Thyroid gland (tissue), 4 donors: ENCODE data around the gene BRMS1L. TPM values are rescaled to one million over a fixed set of nuclear protein-coding genes. Genes with fewer than 3 reads are reported as not detected.

Source experiments
- DNase-seq, 2 donors: peaks; one replicate each; pipeline ENCODE4 v3.0.0-alpha.2; 2019
- H3K27ac ChIP-seq, 3 donors: fragments of 200-600 bp; sonication (generic); 1 replicate in 2 of 3; 2 replicates in 1 of 3; pipeline ENCODE4 v1.5.1; 2016 to 2019; ENCODE audit warnings: mild to moderate bottlenecking in 1 of 3, moderate library complexity in 1 of 3
- H3K27me3 ChIP-seq: fragments of 200-600 bp; sonication (generic); one replicate; pipeline ENCODE4 v1.5.1; 2019
- H3K36me3 ChIP-seq, 2 donors: fragments of 200-600 bp; sonication (generic); one replicate each; pipeline ENCODE4 v1.5.1; 2016 to 2019
- H3K4me1 ChIP-seq, 2 donors: fragments of 200-600 bp; sonication (generic); one replicate each; pipeline ENCODE4 v1.5.1; 2017 to 2019
- H3K4me3 ChIP-seq, 3 donors: fragments of 200-600 bp; sonication (generic); replicated peaks in 1 of 3; 1 replicate in 2 of 3; 2 replicates in 1 of 3; pipeline ENCODE4 v1.5.1; 2016; ENCODE audit warnings: mild to moderate bottlenecking in 1 of 3
- H3K9me3 ChIP-seq: fragments of 200-600 bp; sonication (generic); one replicate; pipeline ENCODE4 v1.5.1; 2017
- CTCF ChIP-seq, 6 experiments: fragments of 200-600 bp in 3 of 6; fragments of 450-650 bp in 3 of 6; sonication (generic) in 3 of 6; IDR thresholded peaks; one replicate each; pipeline ENCODE4 v1.5.1; 2016 to 2019; ENCODE audit warnings: antibody characterized with exemption in 6 of 6, mild to moderate bottlenecking in 2 of 6, inconsistent platforms in 1 of 6, moderate library complexity in 1 of 6
- POLR2A ChIP-seq, 2 donors: fragments of 450-650 bp; IDR thresholded peaks; one replicate each; pipeline ENCODE4 v1.6.1; 2017; ENCODE audit warnings: antibody characterized with exemption in 2 of 2, mild to moderate bottlenecking in 2 of 2, moderate library complexity in 1 of 2
- WGBS, 2 donors: methylation state at CpG; one replicate each; pipeline ENCODE4 v1.1.5; 2017; 5-methylcytosine and 5-hydroxymethylcytosine counted together
- intact Hi-C: fragments of 100-400 bp; cut with DNase I; formaldehyde crosslinking; loops from one replicate; pipeline ENCODE4 v1.15.1; 2023
- total RNA-seq, 4 donors: library from RNA; depleted of rRNA; stranded (reverse); fragments of >200 nt; gene quantifications; one replicate each; pipeline ENCODE4 v1.2.3, GENCODE V29; 2016

BRMS1L gene
- total RNA-seq, 4 donors from 2014 or later = 6.0 to 10.6 (median 8.3) TPM

- H3K4me3 ChIP-seq = no peak overlapping the region
- DNase-seq = no peak
- no peaks in the 10 kb centered on the region for H3K9me3 ChIP-seq
- H3K4me1 ChIP-seq = peaks cover 17% of the 10 kb centered on the region in 2 donors
- no peaks in the 10 kb centered on the region for H3K36me3 ChIP-seq
- intact Hi-C loops = no loop called here
- TF ChIP-seq POLR2A (IDR thresholded peaks at IDR 0.05) = no peak
- TF ChIP-seq CTCF (IDR thresholded peaks at IDR 0.05) = no peak
- 94 to 97% methylated on average over 4 of the region's 4 CpGs for WGBS, 2 donors
- H3K27ac ChIP-seq = no peak overlapping the region
- no peaks in the 10 kb centered on the region for H3K27me3 ChIP-seq
These were observed 15.2 kb upstream of the BRMS1L start for GRCh38 chr14:35810963-35811362.

- Histone ChIP-seq H3K27ac (no peak overlapping the region), H3K36me3 (no peaks in the 10 kb centered on the region), H3K27me3 (no peaks in the 10 kb centered on the region), H3K4me1 (no peaks in the 10 kb centered on the region), H3K9me3 (no peaks in the 10 kb centered on the region), H3K4me3 (no peak overlapping the region)
- intact Hi-C loops = no loop called here
- 36 to 37% methylated on average over 3 of the region's 3 CpGs for WGBS, 2 donors
- no peak for TF ChIP-seq POLR2A (IDR thresholded peaks at IDR 0.05)
- TF ChIP-seq CTCF (IDR thresholded peaks at IDR 0.05) = peak in 5 of 6 experiments; percentile 21 to 70 (median 40)
- DNase-seq = peak; percentile 37 to 58
These were observed 11.7 kb upstream of the BRMS1L start for GRCh38 chr14:35814371-35815005.

GRCh38 chr14:35818346-35819115, 7.6 kb upstream of the BRMS1L start:
- peak; percentile 28 to 31 for DNase-seq
- H3K4me3 ChIP-seq = no peak overlapping the region
- intact Hi-C loops = no loop called here
- peak in 5 of 6 experiments; percentile 26 to 66 (median 54) for TF ChIP-seq CTCF (IDR thresholded peaks at IDR 0.05)
- no peak for TF ChIP-seq POLR2A (IDR thresholded peaks at IDR 0.05)
- WGBS, 2 donors = 75 to 80% methylated on average over 13 of the region's 13 CpGs
- H3K9me3 ChIP-seq = no peaks in the 10 kb centered on the region
- no peak overlapping the region for H3K27ac ChIP-seq
- no peaks in the 10 kb centered on the region for H3K4me1 ChIP-seq
- H3K36me3 ChIP-seq = no peaks in the 10 kb centered on the region
- H3K27me3 ChIP-seq = no peaks in the 10 kb centered on the region

GRCh38 chr14:35819591-35820540, 6.3 kb upstream of the BRMS1L start:
- no peak for DNase-seq
- WGBS, 2 donors = 89 to 91% methylated on average over 31 to 32 of the region's 32 CpGs
- TF ChIP-seq CTCF (IDR thresholded peaks at IDR 0.05) = no peak
- no peak for TF ChIP-seq POLR2A (IDR thresholded peaks at IDR 0.05)
- Histone ChIP-seq H3K9me3 (no peaks in the 10 kb centered on the region), H3K4me1 (no peaks in the 10 kb centered on the region), H3K36me3 (no peaks in the 10 kb centered on the region), H3K27me3 (no peaks in the 10 kb centered on the region), H3K27ac (no peak overlapping the region), H3K4me3 (no peak overlapping the region)
- intact Hi-C loops = no loop called here
